COLO668 (cell line): ENCODE results near the gene ZSCAN12.

Source experiments
- DNase-seq: peaks from one replicate; lab custom pipeline; 2025; ENCODE audit not compliant: unreplicated experiment; lab: John Stamatoyannopoulos, UW

The ZSCAN12 gene

GRCh38 chr6:28354688-28355554 lies 44.6 kb downstream of the ZSCAN12 start:
- DNase-seq = no peak

GRCh38 chr6:28353981-28354676 lies 45.4 kb downstream of the ZSCAN12 start:
- DNase-seq = no peak

- DNase-seq = no peak
Observed at GRCh38 chr6:28353356-28353755, 46.2 kb downstream of the ZSCAN12 start.

- DNase-seq = no peak
Observed at GRCh38 chr6:28351493-28351925, 48.0 kb downstream of the ZSCAN12 start.

GRCh38 chr6:28351087-28351486 lies 48.5 kb downstream of the ZSCAN12 start:
- DNase-seq = no peak

GRCh38 chr6:28349892-28350737 lies 49.4 kb downstream of the ZSCAN12 start, which contains the start of gene ZKSCAN3:
TSS of gene ZKSCAN3 (plus strand) at chr6:28349947. CDS start at chr6:28359587, 9,640 bp downstream.
- peak; percentile 78 for DNase-seq

- no peak for DNase-seq
Observed at GRCh38 chr6:28349344-28349891, 50.1 kb downstream of the ZSCAN12 start.

GRCh38 chr6:28347119-28347518 lies 52.4 kb downstream of the ZSCAN12 start:
- no peak for DNase-seq

GRCh38 chr6:28345201-28345600 lies 54.3 kb downstream of the ZSCAN12 start:
- no peak for DNase-seq

- no peak for DNase-seq
Observed at GRCh38 chr6:28343898-28344677, 55.5 kb downstream of the ZSCAN12 start.

- DNase-seq = no peak
Observed at GRCh38 chr6:28340310-28341095, 59.0 kb downstream of the ZSCAN12 start.

- no peak for DNase-seq
Observed at GRCh38 chr6:28337121-28337520, 62.4 kb downstream of the ZSCAN12 start.

GRCh38 chr6:28336284-28337120 lies 63.0 kb downstream of the ZSCAN12 start:
- DNase-seq = peak; percentile 36

- peak; percentile 73 for DNase-seq
Observed at GRCh38 chr6:28335564-28336283, 63.8 kb downstream of the ZSCAN12 start, which contains the start of gene ZSCAN31. TSS of gene ZSCAN31 (minus strand) at chr6:28336148. CDS start at chr6:28329683, 6,465 bp downstream.

GRCh38 chr6:28335040-28335563 lies 64.4 kb downstream of the ZSCAN12 start:
- DNase-seq = no peak

GRCh38 chr6:28334286-28335039 lies 65.1 kb downstream of the ZSCAN12 start:
- no peak for DNase-seq

- no peak for DNase-seq
Observed at GRCh38 chr6:28333599-28334018, 65.9 kb downstream of the ZSCAN12 start.
